ENCODE measurements around the gene IRAG1.

The IRAG1 gene

DNA sequence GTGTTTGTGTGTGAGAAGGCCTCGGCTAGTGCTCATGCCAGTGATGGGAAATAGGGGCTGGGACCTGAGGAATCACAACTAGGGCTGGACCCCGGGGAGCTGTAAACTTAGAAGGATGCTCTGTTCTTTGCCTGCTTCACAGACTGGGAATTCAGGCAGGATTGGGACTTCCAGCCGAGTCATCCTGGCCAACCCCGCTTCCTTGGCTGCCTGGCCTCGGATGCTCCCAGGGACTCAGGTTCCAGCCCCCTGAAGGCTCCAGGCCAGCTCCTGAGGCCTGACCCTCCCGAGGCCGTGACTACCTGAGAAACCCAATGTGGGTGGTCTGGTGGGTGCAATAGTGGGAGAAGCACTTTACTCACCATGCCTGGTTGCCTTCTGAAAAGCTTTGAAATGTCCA is 44.7 kb downstream of the IRAG1 start:
- DNase-seq (ENCODE audit: low read depth, low spot score), result no peak

DNA sequence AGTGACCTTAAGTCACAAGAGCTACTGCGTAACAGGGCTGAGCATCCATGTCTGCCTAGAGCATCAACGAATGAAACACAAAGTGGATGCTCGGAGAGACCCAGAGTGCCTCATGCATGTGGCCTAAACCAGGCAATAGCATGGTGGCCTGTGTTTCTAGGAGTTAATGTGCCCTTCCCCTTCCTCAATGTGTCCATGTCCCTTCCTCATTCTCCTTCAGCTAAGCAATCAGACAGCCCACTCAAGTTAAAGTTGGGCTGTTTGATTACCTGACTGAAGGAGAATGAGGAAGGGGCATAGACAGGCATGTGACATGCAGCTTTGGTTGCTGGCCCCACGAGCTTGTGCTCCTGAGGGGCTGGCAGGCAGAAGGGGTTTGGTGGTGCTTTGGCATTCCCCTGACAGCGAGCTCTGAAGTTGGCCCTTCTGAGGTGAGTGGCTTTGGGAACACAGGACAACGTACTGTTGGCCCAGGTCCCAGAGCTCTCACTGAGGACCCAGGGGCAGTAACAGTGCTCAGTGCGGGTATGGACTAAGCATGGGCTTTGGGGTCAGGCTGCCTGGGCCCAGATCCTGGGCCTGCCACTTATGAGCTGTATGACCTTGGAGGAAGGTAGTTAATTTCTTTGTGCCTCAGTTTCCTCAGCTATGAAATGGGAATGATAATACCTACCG is 46.7 kb downstream of the IRAG1 start:
- no peak for DNase-seq (ENCODE audit: low read depth, low spot score)

DNA sequence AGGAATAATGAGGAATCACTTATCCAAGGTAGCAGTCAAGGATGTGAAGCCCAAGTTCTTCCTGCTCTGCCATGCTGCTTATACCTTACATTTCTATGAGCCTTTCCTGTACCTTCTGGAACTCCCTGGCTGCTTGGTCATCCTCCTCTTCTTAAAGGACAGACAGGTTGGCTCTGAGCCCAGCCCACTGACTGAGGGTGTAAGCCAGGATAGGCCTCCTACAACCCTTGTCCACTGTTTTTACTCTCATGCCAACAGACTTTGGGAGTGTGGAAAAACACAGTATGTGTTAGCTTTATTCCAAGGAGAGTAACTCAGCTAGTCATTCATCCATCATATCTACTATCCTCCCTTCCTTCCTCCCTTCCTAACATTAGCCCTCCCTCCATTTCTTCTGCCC is 47.5 kb downstream of the IRAG1 start:
- no peak for DNase-seq (ENCODE audit: low read depth, low spot score)

DNA sequence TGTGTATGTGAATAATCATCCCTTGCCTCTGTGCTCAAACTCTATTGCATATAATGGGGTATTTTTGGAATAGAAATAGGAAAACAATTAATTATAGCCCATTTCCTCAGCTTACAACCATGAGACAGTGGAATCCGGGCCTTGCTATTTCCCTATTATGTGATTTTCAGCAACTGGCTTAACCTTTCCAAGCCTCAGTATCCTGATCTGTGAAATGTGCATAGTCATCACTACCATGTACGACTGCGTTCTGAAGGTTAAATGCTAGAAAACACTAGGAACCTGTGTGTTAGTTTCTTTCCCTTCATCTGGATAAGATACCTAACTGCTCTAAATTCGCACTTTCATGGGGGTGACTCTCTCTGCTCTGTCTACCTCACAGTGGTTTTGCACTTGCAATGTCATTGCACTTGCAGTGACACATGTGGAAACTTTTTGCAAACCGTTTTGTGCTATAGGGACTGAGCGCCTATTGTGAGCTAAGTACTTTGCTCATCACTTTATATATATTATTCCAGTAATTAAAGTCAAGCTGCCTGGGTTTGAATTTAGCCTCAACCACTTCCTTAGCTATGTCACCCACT is 48.3 kb downstream of the IRAG1 start:
- no peak for DNase-seq (ENCODE audit: low read depth, low spot score)
